ENCODE results near the gene MAP3K3. TPM values are rescaled to one million over a fixed set of nuclear protein-coding genes. Genes with fewer than 3 reads are reported as not detected.
A peak's percentile ranks its signal among the peaks of the same experiment; 100 is the strongest.

MAP3K3 gene
- total RNA-seq, 1 experiment from 2014 or later: 24.3 TPM

DNA sequence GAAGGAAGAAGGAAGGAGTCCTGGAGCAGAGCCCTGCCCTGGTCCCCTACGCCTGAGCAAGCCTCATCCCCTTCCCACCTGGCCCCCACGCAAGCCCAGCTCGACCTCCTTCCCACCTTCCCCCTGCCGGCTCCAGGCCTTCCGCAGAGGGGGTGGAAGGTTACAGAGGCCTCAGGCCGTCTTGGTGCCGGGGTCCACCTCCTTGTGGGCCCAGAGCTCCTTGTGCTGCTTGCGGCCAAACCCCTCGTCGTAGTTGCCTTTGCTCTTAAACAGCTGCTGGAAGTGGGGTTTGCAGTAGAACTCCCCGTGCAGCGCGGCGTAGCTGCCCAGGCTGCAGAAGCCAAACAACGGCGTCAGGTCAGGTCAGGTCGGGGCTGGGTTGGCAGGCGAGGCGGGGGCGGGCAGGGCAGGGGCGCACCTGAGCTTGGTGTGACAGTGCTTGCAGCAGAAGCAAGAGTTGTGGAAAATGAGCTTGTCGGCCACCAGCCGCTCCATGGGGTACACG is 76.2 kb downstream of the MAP3K3 start:
- H2BK12ac ChIP-seq (ENCODE audit: insufficient read length, low read depth, low read length): no peak overlapping the region
- H3K56ac ChIP-seq (ENCODE audit: insufficient read length, low read depth, low read length): no peak overlapping the region
- H3K9me3 ChIP-seq (ENCODE audit: control insufficient read depth, low read depth, low read length): no peaks in the 10 kb centered on the region
- no peak overlapping the region for H3K14ac ChIP-seq (ENCODE audit: insufficient read depth, low read length)
- H3K4me1 Mint-ChIP-seq: peaks cover 40 to 49% of the 10 kb centered on the region in 2 experiments
- TF ChIP-seq CTCF (conservative IDR thresholded peaks at IDR 0.05): no peak
- no peak overlapping the region for H4K5ac ChIP-seq (ENCODE audit: insufficient read length, low read depth, low read length)
- no peaks in the 10 kb centered on the region for H3K79me2 ChIP-seq (ENCODE audit: insufficient read depth, low read length)
- H3K23me2 ChIP-seq (ENCODE audit: insufficient read length, low read depth, low read length, poor library complexity, severe bottlenecking): peaks cover 20% of the 10 kb centered on the region
- no peak for DNase-seq
- no peaks in the 10 kb centered on the region for H3K27me3 ChIP-seq (ENCODE audit: insufficient read depth, low read length)
- no peak overlapping the region for H3K27ac Mint-ChIP-seq
- no peak overlapping the region for H3T11ph ChIP-seq (ENCODE audit: low read length)
- H4K20me1 ChIP-seq (ENCODE audit: control insufficient read depth, insufficient read depth, insufficient read length): no peaks in the 10 kb centered on the region
- H3K4me3 Mint-ChIP-seq: peak overlapping the region; percentile 74 to 82
- H4K8ac ChIP-seq (replicated peaks; ENCODE audit: insufficient read length, low read depth, low read length): no peak overlapping the region
- H3K27me3 Mint-ChIP-seq (ENCODE audit: low read depth): peaks cover 5% of the 10 kb centered on the region
- peak overlapping the region; percentile 41 for H3K4me2 ChIP-seq (ENCODE audit: insufficient read depth, insufficient read length, low read length)
- H3K4me1 ChIP-seq (ENCODE audit: insufficient read depth, low read length): no peaks in the 10 kb centered on the region; the same call in 1 of the 2 replicates
- no peak overlapping the region for H2BK5ac ChIP-seq (ENCODE audit: insufficient read length, low read length)
- WGBS (ENCODE audit: extremely low coverage, insufficient read length, low lambda C conversion rate): no CpG with 5 or more reads among the region's 24 CpGs
- H3K18ac ChIP-seq (ENCODE audit: insufficient read length, low read depth, low read length): no peak overlapping the region
- H4K91ac ChIP-seq (ENCODE audit: insufficient read length, low read depth, low read length): no peak overlapping the region
- no peak overlapping the region for H2AFZ ChIP-seq (ENCODE audit: low read length)
- no peaks in the 10 kb centered on the region for H3K9me3 Mint-ChIP-seq
- peaks cover under 1 to 39% (median 11%) of the 10 kb centered on the region in 3 experiments; a peak in 6 of 7 replicates for H3K36me3 Mint-ChIP-seq (ENCODE audit: insufficient read depth in 1 of 3, low read depth in 3 of 3)
- H2BK15ac ChIP-seq (ENCODE audit: low read depth, low read length): no peak overlapping the region
- no peak overlapping the region for H2BK20ac ChIP-seq (ENCODE audit: low read depth, low read length, poor library complexity, severe bottlenecking)
- H3K23ac ChIP-seq (ENCODE audit: insufficient read length, low read depth, low read length): no peak overlapping the region
- H3K27ac ChIP-seq (ENCODE audit: insufficient read length, low read depth, low read length): no peak overlapping the region
- no peak overlapping the region for H2AK5ac ChIP-seq (ENCODE audit: insufficient read length, low read length)
- no peak overlapping the region for H3K4ac ChIP-seq (ENCODE audit: low read depth, low read length)
- H3K9ac ChIP-seq (ENCODE audit: extremely low read depth, insufficient read length, low read length): no peak overlapping the region
- H2BK120ac ChIP-seq (ENCODE audit: low read depth, low read length, poor library complexity, severe bottlenecking): no peak overlapping the region
- H3K79me1 ChIP-seq (ENCODE audit: insufficient read depth, low read depth, low read length, poor library complexity, severe bottlenecking): no peaks in the 10 kb centered on the region
